Measurements from ENCODE around the gene A2M.
A peak's percentile ranks its signal among the peaks of the same experiment; 100 is the strongest.

A2M gene

GRCh38 chr12:9120487-9121184 lies 4.9 kb upstream of the A2M start:
- no peak for DNase-seq

- DNase-seq: peak; percentile 85
Measured at GRCh38 chr12:9118158-9118557, 2.4 kb upstream of the A2M start.

- no peak for DNase-seq
Measured at GRCh38 chr12:9114946-9115345, 773 bp downstream of the A2M start.

GRCh38 chr12:9113987-9114309 lies 1.8 kb downstream of the A2M start:
- no peak for DNase-seq

GRCh38 chr12:9113296-9113986 lies 2.3 kb downstream of the A2M start:
- no peak for DNase-seq

- no peak for DNase-seq
Measured at GRCh38 chr12:9112076-9112853, 3.5 kb downstream of the A2M start.

- no peak for DNase-seq
Measured at GRCh38 chr12:9111525-9111924, 4.2 kb downstream of the A2M start.

GRCh38 chr12:9109737-9110491 lies 5.8 kb downstream of the A2M start:
- DNase-seq: no peak

GRCh38 chr12:9109213-9109522 lies 6.6 kb downstream of the A2M start:
- no peak for DNase-seq

- no peak for DNase-seq
Measured at GRCh38 chr12:9108504-9109212, 7.1 kb downstream of the A2M start.

- DNase-seq: no peak
Measured at GRCh38 chr12:9107542-9107873, 8.2 kb downstream of the A2M start.

GRCh38 chr12:9106610-9107541 lies 8.8 kb downstream of the A2M start:
- no peak for DNase-seq

- DNase-seq: no peak
Measured at GRCh38 chr12:9106067-9106466, 9.7 kb downstream of the A2M start.

- no peak for DNase-seq
Measured at GRCh38 chr12:9104767-9105423, 10.8 kb downstream of the A2M start.

- DNase-seq: no peak
Measured at GRCh38 chr12:9104087-9104486, 11.6 kb downstream of the A2M start.

- DNase-seq: no peak
Measured at GRCh38 chr12:9103050-9103849, 12.5 kb downstream of the A2M start.

- DNase-seq: no peak
Measured at GRCh38 chr12:9101018-9101687, 14.6 kb downstream of the A2M start.

GRCh38 chr12:9099552-9100190 lies 16.0 kb downstream of the A2M start:
- no peak for DNase-seq

GRCh38 chr12:9098463-9099026 lies 17.2 kb downstream of the A2M start:
- DNase-seq: no peak
